Neural crest cell (in vitro differentiated cells): Measurements from ENCODE around the gene ADCY2. TPM values are rescaled to one million over a fixed set of nuclear protein-coding genes. Genes with fewer than 3 reads are reported as not detected.

Experiments used
- DNase-seq: peaks from one replicate; pipeline ENCODE4 v3.0.0; 2021; ENCODE audit warnings: low read depth, mixed read lengths, low spot score
- H3K27ac Mint-ChIP-seq: one replicate; pipeline ENCODE4 v1.8.0; 2021; ENCODE audit warnings: mild to moderate bottlenecking, mixed read lengths; ENCODE audit not compliant: unreplicated experiment
- H3K27me3 Mint-ChIP-seq: 2 replicates; pipeline ENCODE4 v1.8.0; 2021; ENCODE audit warnings: low read depth, mild to moderate bottlenecking, mixed read lengths
- H3K36me3 Mint-ChIP-seq: 2 replicates; pipeline ENCODE4 v1.8.0; 2021; ENCODE audit warnings: low read depth, mild to moderate bottlenecking, mixed read lengths
- H3K4me1 Mint-ChIP-seq: 2 replicates; pipeline ENCODE4 v1.8.0; 2021; ENCODE audit warnings: mixed read lengths
- H3K4me3 Mint-ChIP-seq: one replicate; pipeline ENCODE4 v1.8.0; 2021; ENCODE audit warnings: mild to moderate bottlenecking, mixed read lengths
- H3K9me3 Mint-ChIP-seq: 2 replicates; pipeline ENCODE4 v1.8.0; 2021; ENCODE audit warnings: mixed read lengths
- CTCF ChIP-seq: fragments of 200-600 bp; sonication (generic); conservative IDR thresholded peaks from 2 replicates; pipeline ENCODE4 v1.5.0; 2021; ENCODE audit warnings: antibody characterized with exemption, mild to moderate bottlenecking
- total RNA-seq: library from RNA; stranded (reverse); gene quantifications from 2 replicates; pipeline ENCODE4 v1.2.1, GENCODE V29; 2021

The ADCY2 gene
- total RNA-seq, 1 donor from 2014 or later: 3.5 TPM

- H3K4me1 Mint-ChIP-seq: peaks cover 11% of the 10 kb centered on the region
- no peak for DNase-seq
- no peak overlapping the region for H3K4me3 Mint-ChIP-seq
- peaks cover 5% of the 10 kb centered on the region for H3K36me3 Mint-ChIP-seq
- H3K27ac Mint-ChIP-seq: no peak overlapping the region
- H3K27me3 Mint-ChIP-seq: peaks cover 22% of the 10 kb centered on the region
- peaks cover 10% of the 10 kb centered on the region for H3K9me3 Mint-ChIP-seq
- no peak for TF ChIP-seq CTCF
These were observed 31.6 kb upstream of the ADCY2 start for GRCh38 chr5:7364226-7364875.

- Mint-ChIP-seq H3K4me3 (no peak overlapping the region), H3K9me3 (peaks cover 4% of the 10 kb centered on the region), H3K27ac (no peak overlapping the region), H3K4me1 (peaks cover 6% of the 10 kb centered on the region), H3K36me3 (peaks cover 5% of the 10 kb centered on the region), H3K27me3 (peaks cover 7% of the 10 kb centered on the region)
- DNase-seq: no peak
- TF ChIP-seq CTCF: no peak
These were observed 28.2 kb upstream of the ADCY2 start for GRCh38 chr5:7367780-7368179.

GRCh38 chr5:7372399-7372798 lies 23.5 kb upstream of the ADCY2 start:
- Mint-ChIP-seq H3K4me1 (no peaks in the 10 kb centered on the region), H3K27ac (no peak overlapping the region), H3K27me3 (no peaks in the 10 kb centered on the region), H3K4me3 (no peak overlapping the region), H3K36me3 (peaks cover 7% of the 10 kb centered on the region), H3K9me3 (peaks cover 5% of the 10 kb centered on the region)
- DNase-seq: no peak
- TF ChIP-seq CTCF: no peak

- DNase-seq: no peak
- Mint-ChIP-seq H3K36me3 (peaks cover 4% of the 10 kb centered on the region), H3K27me3 (no peaks in the 10 kb centered on the region), H3K9me3 (peaks cover 3% of the 10 kb centered on the region), H3K4me1 (no peaks in the 10 kb centered on the region), H3K4me3 (no peak overlapping the region), H3K27ac (no peak overlapping the region)
- TF ChIP-seq CTCF: no peak
These were observed 21.8 kb upstream of the ADCY2 start for GRCh38 chr5:7374186-7374585.

GRCh38 chr5:7375457-7375856 lies 20.5 kb upstream of the ADCY2 start:
- H3K36me3 Mint-ChIP-seq: peaks cover 4% of the 10 kb centered on the region
- no peak for DNase-seq
- H3K27me3 Mint-ChIP-seq: no peaks in the 10 kb centered on the region
- H3K27ac Mint-ChIP-seq: no peak overlapping the region
- H3K9me3 Mint-ChIP-seq: peaks cover 3% of the 10 kb centered on the region
- H3K4me1 Mint-ChIP-seq: no peaks in the 10 kb centered on the region
- TF ChIP-seq CTCF: no peak
- H3K4me3 Mint-ChIP-seq: no peak overlapping the region
